HUES6 (cell line): ENCODE data around the gene CHAT.

Experiments
- H3K27ac ChIP-seq: 2 replicates; pipeline ENCODE4 v1.7.0; 2013; ENCODE audit warnings: low read depth, mild to moderate bottlenecking, low read length, inconsistent platforms
- H3K27me3 ChIP-seq: 2 replicates; pipeline ENCODE4 v1.6.1; 2013; ENCODE audit warnings: low read length; ENCODE audit not compliant: control insufficient read depth, insufficient read depth
- H3K36me3 ChIP-seq: 2 replicates; pipeline ENCODE4 v1.6.1; 2013; ENCODE audit warnings: low read length; ENCODE audit not compliant: control insufficient read depth, insufficient read depth
- H3K4me1 ChIP-seq: 2 replicates; pipeline ENCODE4 v1.6.1; 2013; ENCODE audit warnings: low read length; ENCODE audit not compliant: control insufficient read depth, insufficient read depth
- H3K4me3 ChIP-seq: 2 replicates; pipeline ENCODE4 v1.5.1; 2013; ENCODE audit warnings: low read depth, low read length
- H3K9ac ChIP-seq: one replicate; pipeline ENCODE4 v1.6.1; 2013; ENCODE audit warnings: mild to moderate bottlenecking, low read length
- H3K9me3 ChIP-seq: 2 replicates; pipeline ENCODE4 v1.6.1; 2013; ENCODE audit warnings: low read depth, low read length; ENCODE audit not compliant: control insufficient read depth, insufficient read depth

The CHAT gene

DNA sequence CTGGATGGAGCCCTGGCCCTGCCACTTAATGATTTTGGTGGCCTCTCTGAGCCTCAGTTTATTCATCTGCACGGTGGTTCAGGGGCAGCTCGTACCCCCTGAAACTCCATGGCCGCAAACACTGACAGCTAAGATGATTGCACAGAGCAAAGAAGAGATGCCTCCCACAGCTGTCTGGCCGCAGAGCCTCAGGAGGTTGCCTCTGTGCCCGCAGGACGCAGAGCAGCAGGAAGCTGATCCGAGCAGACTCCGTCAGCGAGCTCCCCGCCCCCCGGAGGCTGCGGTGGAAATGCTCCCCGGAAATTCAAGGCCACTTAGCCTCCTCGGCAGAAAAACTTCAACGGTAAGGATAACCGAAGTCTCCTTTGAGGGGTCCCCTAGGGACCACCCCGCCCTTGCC lies 35.5 kb downstream of the CHAT start:
- H3K27ac ChIP-seq, result no peak overlapping the region

DNA sequence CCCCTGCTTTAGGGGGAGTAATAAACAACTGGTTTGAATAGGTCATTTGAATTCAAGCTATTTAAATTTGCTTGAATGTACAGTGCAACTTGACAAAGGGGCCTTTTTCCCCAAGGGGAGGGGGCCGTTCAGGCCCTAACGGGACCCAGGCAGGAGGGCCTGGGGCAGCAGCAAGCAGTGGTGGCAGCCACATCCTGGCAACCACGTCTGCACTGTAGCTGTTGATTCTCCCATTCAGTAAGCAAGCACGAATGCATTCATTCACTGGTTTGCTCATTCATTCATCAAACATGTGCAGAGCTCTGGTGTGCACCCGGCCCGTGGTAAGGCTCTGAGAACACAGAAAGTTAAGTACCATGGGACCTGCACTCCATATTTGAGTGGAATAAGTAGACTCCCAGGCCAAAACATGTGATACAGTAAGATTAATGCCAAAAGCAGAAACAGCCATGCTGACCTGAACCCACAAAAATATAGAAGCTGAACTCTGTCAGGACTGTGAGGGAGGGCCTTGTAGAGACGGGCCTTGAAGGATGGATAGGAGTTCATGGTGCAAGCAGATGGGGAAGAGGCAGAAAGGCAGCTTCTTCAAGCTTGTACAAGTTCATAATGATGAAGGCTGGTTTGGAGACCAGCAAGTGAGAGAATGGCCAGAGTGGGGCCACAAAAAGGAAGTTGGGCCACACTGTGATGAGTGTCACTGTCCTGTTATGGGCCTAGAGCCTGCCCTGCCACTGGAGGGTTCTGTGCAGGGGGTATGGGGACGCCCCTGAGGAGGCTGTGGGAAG lies 36.3 kb downstream of the CHAT start:
- Histone ChIP-seq H3K4me1 (peaks cover 11% of the 10 kb centered on the region; the same call in 1 of the 2 replicates), H3K36me3 (no peaks in the 10 kb centered on the region), H3K9ac (no peak overlapping the region), H3K4me3 (no peak overlapping the region), H3K27ac (no peak overlapping the region), H3K9me3 (no peaks in the 10 kb centered on the region), H3K27me3 (peaks cover 5% of the 10 kb centered on the region; the same call in 1 of the 2 replicates)

More for the DNA sequence above, 35.5 kb downstream of the CHAT start:
- Histone ChIP-seq H3K4me3 (no peak overlapping the region), H3K4me1 (peaks cover 11% of the 10 kb centered on the region; the same call in 1 of the 2 replicates), H3K9me3 (no peaks in the 10 kb centered on the region), H3K9ac (no peak overlapping the region), H3K36me3 (no peaks in the 10 kb centered on the region), H3K27me3 (peaks cover 13% of the 10 kb centered on the region)

DNA sequence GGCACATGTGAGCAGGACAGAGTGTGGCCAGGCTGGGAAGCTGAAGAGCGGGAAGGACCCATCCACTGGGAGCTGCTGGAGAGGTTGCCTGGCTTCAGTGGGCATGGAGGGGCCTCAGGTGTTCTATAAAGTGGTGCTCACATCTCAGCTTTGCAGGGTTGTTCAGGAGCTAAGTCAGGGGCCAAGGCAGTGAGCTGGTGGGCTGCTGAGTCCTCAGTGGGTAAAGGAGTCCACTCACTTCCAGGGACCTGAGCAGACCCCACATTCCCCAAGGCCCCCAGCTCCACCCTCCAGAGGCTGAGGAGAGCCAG lies 36.8 kb downstream of the CHAT start:
- Histone ChIP-seq H3K9me3 (no peaks in the 10 kb centered on the region), H3K36me3 (no peaks in the 10 kb centered on the region), H3K9ac (no peak overlapping the region), H3K4me3 (no peak overlapping the region), H3K27me3 (peaks cover 5% of the 10 kb centered on the region; the same call in 1 of the 2 replicates), H3K27ac (no peak overlapping the region), H3K4me1 (peaks cover 11% of the 10 kb centered on the region; the same call in 1 of the 2 replicates)

DNA sequence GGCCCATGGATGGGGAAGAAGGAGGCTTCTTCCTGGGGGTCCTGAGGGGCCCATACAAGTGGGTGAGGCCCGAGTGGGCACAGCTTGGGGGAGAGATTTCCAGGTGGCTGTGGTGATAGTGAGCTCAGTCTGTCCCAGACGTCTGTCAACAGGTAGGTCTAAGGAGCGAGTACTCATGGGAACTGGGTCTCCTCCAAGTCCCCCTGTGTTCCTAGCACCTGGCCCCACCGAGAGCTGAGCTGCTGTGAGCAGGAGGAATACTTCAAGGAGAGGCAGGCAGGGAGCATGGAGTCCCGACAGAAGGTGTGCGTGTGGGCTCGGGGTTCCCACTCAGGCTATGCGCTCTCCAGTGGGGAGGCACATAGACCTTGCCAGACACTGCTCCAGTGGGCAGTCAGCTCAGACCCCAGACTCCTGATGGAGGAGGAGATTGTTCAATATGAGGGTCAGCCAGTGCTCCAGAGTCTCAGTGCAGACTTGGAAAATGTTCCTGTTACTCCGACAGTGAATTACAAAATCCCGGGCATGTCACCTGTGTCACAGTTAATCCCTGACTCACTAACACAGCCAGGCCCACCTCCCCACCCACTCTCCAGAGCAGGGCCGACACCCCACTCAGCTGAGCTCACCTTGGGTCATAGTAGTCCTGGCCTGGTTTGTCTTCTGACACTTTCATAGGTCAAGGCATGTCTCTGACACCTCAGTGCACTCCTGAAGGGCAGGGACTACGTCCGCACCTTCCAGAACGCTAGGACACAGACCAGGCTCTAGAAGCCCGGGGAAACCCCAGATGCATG lies 37.4 kb downstream of the CHAT start:
- no peak overlapping the region for H3K27ac ChIP-seq
- H3K9ac ChIP-seq, result no peak overlapping the region
- no peak overlapping the region for H3K4me3 ChIP-seq
- H3K9me3 ChIP-seq, result no peaks in the 10 kb centered on the region
- peaks cover 5% of the 10 kb centered on the region; the same call in 1 of the 2 replicates for H3K27me3 ChIP-seq
- peaks cover 11% of the 10 kb centered on the region; the same call in 1 of the 2 replicates for H3K4me1 ChIP-seq
- no peaks in the 10 kb centered on the region for H3K36me3 ChIP-seq

DNA sequence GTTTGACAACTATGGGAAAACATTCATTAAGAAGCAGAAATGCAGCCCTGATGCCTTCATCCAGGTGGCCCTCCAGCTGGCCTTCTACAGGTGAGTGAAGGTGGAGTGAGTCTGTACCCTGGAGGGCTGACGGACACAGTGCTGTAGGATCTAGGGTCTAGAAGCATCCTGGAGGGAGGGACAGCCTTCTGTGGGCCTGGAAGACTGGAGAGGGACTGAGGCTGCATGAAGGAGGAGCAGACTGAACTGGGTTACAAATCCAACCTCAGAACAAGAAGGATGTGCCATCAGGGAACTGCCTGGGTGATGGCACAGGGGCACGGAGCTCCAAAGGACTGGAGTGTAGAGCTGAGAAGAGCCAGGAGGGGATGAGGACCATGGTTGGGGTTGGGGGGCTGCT lies 38.1 kb downstream of the CHAT start:
- Histone ChIP-seq H3K27me3 (peaks cover 5% of the 10 kb centered on the region; the same call in 1 of the 2 replicates), H3K9me3 (no peaks in the 10 kb centered on the region), H3K36me3 (no peaks in the 10 kb centered on the region), H3K9ac (no peak overlapping the region), H3K4me3 (no peak overlapping the region), H3K27ac (no peak overlapping the region), H3K4me1 (peaks cover 11% of the 10 kb centered on the region; the same call in 1 of the 2 replicates)

DNA sequence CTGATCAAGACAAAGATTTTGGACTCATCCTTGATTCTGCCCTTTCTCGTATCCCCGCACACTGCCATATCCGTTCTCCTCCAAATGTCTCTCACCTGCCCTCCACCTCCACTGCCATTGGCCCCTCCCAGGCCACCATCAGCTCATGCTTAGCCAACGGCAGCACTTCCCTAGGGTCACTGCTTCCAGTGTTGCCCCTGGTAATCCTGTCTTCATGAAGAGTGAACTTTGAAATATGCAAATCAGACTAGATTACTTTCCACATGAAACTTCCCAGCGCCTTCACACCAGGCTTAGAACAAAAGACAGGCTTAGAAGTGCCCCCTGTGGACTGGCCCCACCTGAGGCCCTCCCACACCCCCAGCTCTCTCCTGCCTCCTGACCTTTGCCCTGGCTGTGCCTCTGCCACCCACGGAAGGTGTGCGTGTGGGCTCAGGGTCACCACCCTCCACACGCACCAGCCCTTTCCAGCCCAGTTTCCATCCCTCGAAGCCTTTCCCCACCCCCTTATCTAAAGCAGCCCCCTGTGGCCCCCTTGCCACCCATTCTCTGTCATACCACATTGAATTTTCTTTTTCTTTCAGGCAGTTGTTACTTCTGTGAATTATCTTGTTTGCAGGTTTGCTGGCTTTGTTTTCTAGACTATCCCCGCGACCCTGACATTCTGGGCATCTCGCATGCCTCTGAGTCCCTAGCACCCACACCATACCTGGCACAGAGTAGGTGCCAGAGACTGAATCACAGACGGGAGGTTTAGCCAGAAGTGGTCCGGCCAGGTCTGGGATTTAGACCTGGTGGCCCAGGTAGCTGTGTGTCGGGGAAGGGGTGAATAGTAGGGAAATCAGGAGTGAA lies 38.8 kb downstream of the CHAT start:
- Histone ChIP-seq H3K27ac (no peak overlapping the region), H3K9me3 (no peaks in the 10 kb centered on the region), H3K4me1 (peaks cover 11% of the 10 kb centered on the region; the same call in 1 of the 2 replicates), H3K9ac (no peak overlapping the region), H3K4me3 (no peak overlapping the region), H3K36me3 (no peaks in the 10 kb centered on the region), H3K27me3 (peaks cover 5% of the 10 kb centered on the region; the same call in 1 of the 2 replicates)

DNA sequence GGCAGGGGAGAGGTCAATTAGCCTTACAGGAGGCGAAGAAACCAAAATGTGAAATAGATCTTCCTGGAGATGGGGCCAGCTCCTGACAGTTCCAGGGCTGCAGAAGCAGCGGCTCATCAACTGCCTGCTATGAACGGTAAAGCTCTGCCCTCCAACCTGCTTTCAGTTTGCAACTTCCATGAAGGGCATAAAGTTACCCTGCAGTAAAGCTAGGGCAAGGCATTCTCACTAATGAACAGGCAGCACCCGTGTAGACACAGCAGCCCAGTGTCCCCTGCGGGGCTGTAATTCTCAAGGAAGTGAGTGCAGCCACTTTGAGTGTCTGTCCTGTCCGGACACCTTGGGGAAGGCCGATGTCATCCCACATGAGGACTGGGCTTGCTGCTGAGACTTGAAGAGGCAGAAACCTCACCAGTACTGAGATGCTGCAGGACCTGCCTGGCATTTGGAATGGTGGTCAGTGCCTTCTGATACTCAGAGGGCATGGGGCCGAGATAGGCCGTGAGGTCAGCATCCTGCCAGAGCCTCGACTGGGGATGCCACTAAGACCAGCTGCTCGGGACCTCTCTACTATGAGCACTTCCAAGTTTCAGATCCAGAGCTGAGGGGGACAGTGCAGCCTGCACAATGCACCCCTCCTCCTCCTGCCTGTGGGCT lies 39.6 kb downstream of the CHAT start:
- peaks cover 11% of the 10 kb centered on the region; the same call in 1 of the 2 replicates for H3K4me1 ChIP-seq
- H3K9ac ChIP-seq, result no peak overlapping the region
- H3K9me3 ChIP-seq, result no peaks in the 10 kb centered on the region
- no peak overlapping the region for H3K4me3 ChIP-seq
- no peak overlapping the region for H3K27ac ChIP-seq
- peaks cover 5% of the 10 kb centered on the region; the same call in 1 of the 2 replicates for H3K27me3 ChIP-seq
- H3K36me3 ChIP-seq, result no peaks in the 10 kb centered on the region

DNA sequence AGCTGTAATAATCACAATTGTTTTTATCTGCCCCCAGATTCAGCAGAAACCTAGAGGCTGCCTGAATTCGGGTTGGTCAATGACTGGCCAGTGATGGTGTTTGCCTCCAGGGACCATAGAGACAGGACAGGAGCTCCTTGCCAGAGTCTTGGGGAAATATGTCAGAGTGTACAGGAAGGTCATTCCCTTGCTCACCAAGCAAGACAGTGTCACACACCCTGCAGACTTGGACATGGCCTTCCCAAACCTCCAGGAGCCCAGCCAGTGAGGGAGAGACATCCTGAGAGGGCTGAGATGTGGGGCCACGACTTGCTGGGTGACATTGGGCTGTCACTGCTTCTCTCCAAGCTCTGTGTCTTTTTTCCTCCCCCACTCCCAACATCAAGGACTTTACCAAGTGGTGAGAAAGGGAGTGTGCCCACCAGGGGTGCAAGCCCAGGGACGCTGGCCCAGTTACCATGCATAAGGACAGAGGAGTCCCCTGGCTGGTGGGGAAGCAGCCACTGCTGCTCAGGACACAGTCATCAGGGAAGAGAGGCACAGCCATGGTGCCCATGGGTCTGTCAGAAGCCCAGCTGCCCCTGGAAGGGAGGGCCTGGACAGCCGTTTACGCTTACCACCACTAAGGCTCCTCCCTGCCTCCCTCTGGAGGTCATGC lies 40.3 kb downstream of the CHAT start:
- Histone ChIP-seq H3K9ac (no peak overlapping the region), H3K36me3 (no peaks in the 10 kb centered on the region), H3K9me3 (peaks cover 5% of the 10 kb centered on the region), H3K27ac (no peak overlapping the region), H3K4me3 (no peak overlapping the region), H3K4me1 (peaks cover 5% of the 10 kb centered on the region; the same call in 1 of the 2 replicates), H3K27me3 (peaks cover under 1% of the 10 kb centered on the region; the same call in 1 of the 2 replicates)

DNA sequence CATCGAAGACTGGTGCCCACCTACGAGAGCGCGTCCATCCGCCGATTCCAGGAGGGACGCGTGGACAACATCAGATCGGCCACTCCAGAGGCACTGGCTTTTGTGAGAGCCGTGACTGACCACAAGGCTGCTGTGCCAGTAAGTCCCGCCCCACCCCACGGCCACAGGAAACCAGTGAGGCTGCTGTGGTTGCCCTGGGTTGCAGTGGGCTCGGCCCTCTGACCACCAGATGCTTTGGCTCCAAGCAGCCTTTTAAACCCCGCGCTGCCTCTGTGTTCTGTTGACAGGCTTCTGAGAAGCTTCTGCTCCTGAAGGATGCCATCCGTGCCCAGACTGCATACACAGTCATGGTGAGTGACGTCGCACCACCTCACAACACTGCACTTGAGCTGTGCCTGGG lies 41.3 kb downstream of the CHAT start:
- no peak overlapping the region for H3K27ac ChIP-seq

More for the DNA sequence above, 41.3 kb downstream of the CHAT start:
- H3K36me3 ChIP-seq, result no peaks in the 10 kb centered on the region
- H3K4me3 ChIP-seq, result no peak overlapping the region
- no peaks in the 10 kb centered on the region for H3K4me1 ChIP-seq
- H3K27me3 ChIP-seq, result no peaks in the 10 kb centered on the region; the same call in 1 of the 2 replicates
- H3K9me3 ChIP-seq, result peaks cover 8% of the 10 kb centered on the region
- no peak overlapping the region for H3K9ac ChIP-seq
